ENCODE data around the gene VCL. TPM values are rescaled to one million over a fixed set of nuclear protein-coding genes. Genes with fewer than 3 reads are reported as not detected.

VCL gene
- total and polyA plus RNA-seq, 9 of the 15 experiments (the other 6 are each of a cell fraction or from before 2014, with no cell fraction given), result 29.8 to 186 (median 76.4) TPM

DNA sequence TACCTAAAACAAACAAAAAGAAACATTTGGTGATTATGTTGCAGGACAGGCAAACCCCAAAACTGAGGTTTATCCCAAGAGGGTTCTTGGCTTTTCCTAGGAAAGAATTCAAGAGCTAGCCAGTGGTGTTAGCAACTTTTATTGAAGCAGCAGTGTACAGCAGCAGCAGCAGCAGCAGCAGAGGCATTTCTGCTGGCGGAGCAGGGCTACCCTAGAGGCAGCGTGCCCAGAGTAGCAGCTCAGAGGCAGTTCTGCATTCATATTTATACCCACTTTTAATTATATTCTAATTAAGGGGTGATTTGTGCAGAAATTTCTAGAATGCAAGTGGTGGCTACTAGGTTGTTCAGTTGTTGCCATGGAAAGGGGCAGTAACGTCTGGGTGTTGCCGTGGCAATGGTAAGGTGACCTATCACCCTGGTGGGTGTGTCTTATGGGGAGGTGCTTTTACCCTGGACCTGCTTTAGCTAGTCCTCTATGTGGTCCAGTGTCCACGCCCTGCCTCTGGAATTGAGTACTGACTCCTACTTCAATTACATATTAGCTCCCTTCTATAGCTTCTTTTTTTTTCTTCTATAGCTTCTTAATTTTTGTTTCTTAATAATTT lies 53.9 kb downstream of the VCL start (continued):
- TF ChIP-seq, protein P1, sequence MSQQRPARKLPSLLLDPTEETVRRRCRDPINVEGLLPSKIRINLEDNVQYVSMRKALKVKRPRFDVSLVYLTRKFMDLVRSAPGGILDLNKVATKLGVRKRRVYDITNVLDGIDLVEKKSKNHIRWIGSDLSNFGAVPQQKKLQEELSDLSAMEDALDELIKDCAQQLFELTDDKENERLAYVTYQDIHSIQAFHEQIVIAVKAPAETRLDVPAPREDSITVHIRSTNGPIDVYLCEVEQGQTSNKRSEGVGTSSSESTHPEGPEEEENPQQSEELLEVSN (IDR thresholded peaks at IDR 0.05; ENCODE audit: borderline replicate concordance in 1 of 2, extremely low read depth in 1 of 2, insufficient read depth in 1 of 2, insufficient read length in 1 of 2, low read depth in 1 of 2, low read length in 1 of 2, poor library complexity in 1 of 2, severe bottlenecking in 1 of 2), result no peak
- TF ChIP-seq SMAD4 (CRISPR knock-in tag; conservative IDR thresholded peaks at IDR 0.05) (no peak), MAFG (tag; conservative IDR thresholded peaks at IDR 0.05) (no peak), CXXC5 (CRISPR knock-in tag; IDR thresholded peaks at IDR 0.05) (0 out of 2 replicates have a peak, but pooled peaks have one; percentile 24), ETV5 (CRISPR knock-in tag; IDR thresholded peaks at IDR 0.05; ENCODE audit: low read depth) (no peak), KHSRP (IDR thresholded peaks at IDR 0.05) (no peak), ZNF589 (CRISPR knock-in tag; IDR thresholded peaks at IDR 0.05; ENCODE audit: low read depth) (no peak), BMI1 (IDR thresholded peaks at IDR 0.05; ENCODE audit: low read length) (peak; percentile 71)
- TF ChIP-seq, protein P2, sequence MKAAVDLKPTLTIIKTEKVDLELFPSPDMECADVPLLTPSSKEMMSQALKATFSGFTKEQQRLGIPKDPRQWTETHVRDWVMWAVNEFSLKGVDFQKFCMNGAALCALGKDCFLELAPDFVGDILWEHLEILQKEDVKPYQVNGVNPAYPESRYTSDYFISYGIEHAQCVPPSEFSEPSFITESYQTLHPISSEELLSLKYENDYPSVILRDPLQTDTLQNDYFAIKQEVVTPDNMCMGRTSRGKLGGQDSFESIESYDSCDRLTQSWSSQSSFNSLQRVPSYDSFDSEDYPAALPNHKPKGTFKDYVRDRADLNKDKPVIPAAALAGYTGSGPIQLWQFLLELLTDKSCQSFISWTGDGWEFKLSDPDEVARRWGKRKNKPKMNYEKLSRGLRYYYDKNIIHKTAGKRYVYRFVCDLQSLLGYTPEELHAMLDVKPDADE (conservative IDR thresholded peaks at IDR 0.05; ENCODE audit: control insufficient read depth, low read depth, low read length), result no peak
- TF ChIP-seq, protein P3, sequence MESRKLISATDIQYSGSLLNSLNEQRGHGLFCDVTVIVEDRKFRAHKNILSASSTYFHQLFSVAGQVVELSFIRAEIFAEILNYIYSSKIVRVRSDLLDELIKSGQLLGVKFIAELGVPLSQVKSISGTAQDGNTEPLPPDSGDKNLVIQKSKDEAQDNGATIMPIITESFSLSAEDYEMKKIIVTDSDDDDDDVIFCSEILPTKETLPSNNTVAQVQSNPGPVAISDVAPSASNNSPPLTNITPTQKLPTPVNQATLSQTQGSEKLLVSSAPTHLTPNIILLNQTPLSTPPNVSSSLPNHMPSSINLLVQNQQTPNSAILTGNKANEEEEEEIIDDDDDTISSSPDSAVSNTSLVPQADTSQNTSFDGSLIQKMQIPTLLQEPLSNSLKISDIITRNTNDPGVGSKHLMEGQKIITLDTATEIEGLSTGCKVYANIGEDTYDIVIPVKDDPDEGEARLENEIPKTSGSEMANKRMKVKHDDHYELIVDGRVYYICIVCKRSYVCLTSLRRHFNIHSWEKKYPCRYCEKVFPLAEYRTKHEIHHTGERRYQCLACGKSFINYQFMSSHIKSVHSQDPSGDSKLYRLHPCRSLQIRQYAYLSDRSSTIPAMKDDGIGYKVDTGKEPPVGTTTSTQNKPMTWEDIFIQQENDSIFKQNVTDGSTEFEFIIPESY (CRISPR knock-in tag; IDR thresholded peaks at IDR 0.05), result 0 out of 2 replicates have a peak, but pooled peaks have one; percentile 25

All from K562 (cell line).